Fibroblast of villous mesenchyme (primary cell): ENCODE data around the gene BCKDHA. TPM values are rescaled to one million over a fixed set of nuclear protein-coding genes. Genes with fewer than 3 reads are reported as not detected.

Experiments
- DNase-seq: peaks from one replicate; pipeline ENCODE4 v3.0.0-alpha.2; 2010; ENCODE audit warnings: low read depth
- H3K4me3 ChIP-seq: 2 replicates; pipeline ENCODE4 v1.5.1; 2011; ENCODE audit warnings: low read depth, mild to moderate bottlenecking, low read length
- CTCF ChIP-seq: IDR thresholded peaks from 2 replicates; pipeline ENCODE4 v1.5.1; 2012; ENCODE audit warnings: low read depth, mild to moderate bottlenecking, low read length; ENCODE audit not compliant: insufficient read depth
- total RNA-seq: library from RNA; depleted of rRNA; stranded (reverse); fragments of >200 nt; gene quantifications from 2 replicates; pipeline ENCODE4 v1.2.3, GENCODE V29; 2012

The BCKDHA gene
- total RNA-seq, 1 donor: 21.2 TPM

- no peak overlapping the region for H3K4me3 ChIP-seq
- DNase-seq: no peak
- TF ChIP-seq CTCF: no peak
Measured at GRCh38 chr19:41416194-41416674, 18.6 kb downstream of the BCKDHA start.

- no peak for DNase-seq
- TF ChIP-seq CTCF: no peak
- H3K4me3 ChIP-seq: no peak overlapping the region
Measured at GRCh38 chr19:41420101-41420880, 22.7 kb downstream of the BCKDHA start.

GRCh38 chr19:41421314-41421713 is 23.7 kb downstream of the BCKDHA start:
- H3K4me3 ChIP-seq: no peak overlapping the region
- no peak for TF ChIP-seq CTCF
- DNase-seq: no peak

GRCh38 chr19:41421973-41422372 is 24.4 kb downstream of the BCKDHA start:
- no peak for DNase-seq
- no peak for TF ChIP-seq CTCF
- H3K4me3 ChIP-seq: no peak overlapping the region

GRCh38 chr19:41422456-41422855 is 24.8 kb downstream of the BCKDHA start:
- no peak for TF ChIP-seq CTCF
- H3K4me3 ChIP-seq: no peak overlapping the region
- DNase-seq: no peak

GRCh38 chr19:41422955-41423354 is 25.3 kb downstream of the BCKDHA start:
- no peak for TF ChIP-seq CTCF
- H3K4me3 ChIP-seq: no peak overlapping the region
- DNase-seq: no peak
